NCI-H82 (cell line): Measurements from ENCODE around the gene RCN1.
A peak's percentile ranks its signal among the peaks of the same experiment; 100 is the strongest.
"Not testable (repeated sequence)": the region's sequence is repeated elsewhere in the genome, so short reads cannot be mapped to it uniquely, and the experiment has no call there.

Experiments
- DNase-seq: peaks from one replicate; lab custom pipeline; 2025; lab: John Stamatoyannopoulos, UW

RCN1 gene

GRCh38 chr11:32090545-32091370 lies at the start of gene RCN1:
Gene RCN1 (plus strand): TSS chr11:32091074. CDS start chr11:32091197, 123 bp downstream.
- peak; percentile 95 for DNase-seq

- no peak for DNase-seq
These were observed 47.1 kb upstream of the RCN1 start for GRCh38 chr11:32043737-32044136.

GRCh38 chr11:32044158-32044863 lies 46.6 kb upstream of the RCN1 start:
- DNase-seq = no peak

GRCh38 chr11:32045456-32045855 lies 45.4 kb upstream of the RCN1 start:
- DNase-seq = no peak

- no peak for DNase-seq
These were observed 40.6 kb upstream of the RCN1 start for GRCh38 chr11:32050264-32050663.

- DNase-seq = peak; percentile 84
These were observed 38.7 kb upstream of the RCN1 start for GRCh38 chr11:32052215-32052614.

- peak; percentile 44 for DNase-seq
These were observed 37.6 kb upstream of the RCN1 start for GRCh38 chr11:32053151-32053888.

- no peak for DNase-seq
These were observed 35.0 kb upstream of the RCN1 start for GRCh38 chr11:32055861-32056260.

- DNase-seq = no peak
These were observed 34.4 kb upstream of the RCN1 start for GRCh38 chr11:32056438-32056837.

GRCh38 chr11:32059686-32060462 lies 31.0 kb upstream of the RCN1 start:
- no peak for DNase-seq

- DNase-seq = no peak
These were observed 28.3 kb upstream of the RCN1 start for GRCh38 chr11:32062540-32062939.

GRCh38 chr11:32063031-32063430 lies 27.8 kb upstream of the RCN1 start:
- not testable (repeated sequence) for DNase-seq

GRCh38 chr11:32065865-32066629 lies 24.8 kb upstream of the RCN1 start:
- no peak for DNase-seq

- DNase-seq = no peak
These were observed 22.6 kb upstream of the RCN1 start for GRCh38 chr11:32068134-32068870.

GRCh38 chr11:32069361-32070058 lies 21.4 kb upstream of the RCN1 start:
- no peak for DNase-seq

- DNase-seq = no peak
These were observed 20.2 kb upstream of the RCN1 start for GRCh38 chr11:32070692-32071091.

- peak; percentile 54 for DNase-seq
These were observed 19.1 kb upstream of the RCN1 start for GRCh38 chr11:32071811-32072210.

- DNase-seq = peak; percentile 92
These were observed 17.8 kb upstream of the RCN1 start for GRCh38 chr11:32072872-32073643.

GRCh38 chr11:32073644-32074026 lies 17.2 kb upstream of the RCN1 start:
- DNase-seq = no peak
